ENCODE results near the gene HSFY1.
"Not testable (repeated sequence)": the region's sequence is repeated elsewhere in the genome, so short reads cannot be mapped to it uniquely, and the experiment has no call there.

DNA sequence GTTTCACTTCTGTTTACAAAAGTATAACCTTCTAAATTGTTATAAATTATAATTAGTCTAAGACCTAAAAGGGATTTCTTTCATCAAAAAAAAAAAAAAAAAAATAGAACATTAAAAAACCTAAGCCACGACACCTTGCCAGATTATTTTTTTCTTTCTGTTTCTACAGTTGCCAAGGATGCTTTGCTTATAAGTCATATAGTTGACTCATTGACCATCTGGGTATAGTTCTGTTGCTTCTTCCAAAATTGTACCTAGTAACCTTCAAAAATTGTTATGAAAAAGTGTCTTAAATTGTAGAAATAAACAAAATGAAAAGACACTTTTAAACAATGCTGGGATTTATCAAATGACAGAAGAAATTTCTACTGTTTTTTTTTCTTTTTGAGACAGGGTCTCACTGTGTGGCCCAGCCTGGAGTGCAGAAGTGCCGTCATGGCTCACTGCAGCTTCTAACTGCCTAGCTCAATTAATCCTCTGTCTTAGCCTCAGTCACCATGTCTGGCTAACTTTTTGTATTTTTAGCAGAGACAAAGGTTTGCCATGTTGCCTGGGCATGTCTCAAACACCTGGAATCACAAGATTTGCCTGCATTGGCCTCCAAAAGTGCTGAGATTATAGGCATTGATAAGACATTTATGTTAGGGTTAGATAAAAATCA lies 15.4 kb upstream of the HSFY1 start:
- TF ChIP-seq PPARD (CRISPR knock-in tag; IDR thresholded peaks at IDR 0.05): not testable (repeated sequence)
- TF ChIP-seq, protein P1, sequence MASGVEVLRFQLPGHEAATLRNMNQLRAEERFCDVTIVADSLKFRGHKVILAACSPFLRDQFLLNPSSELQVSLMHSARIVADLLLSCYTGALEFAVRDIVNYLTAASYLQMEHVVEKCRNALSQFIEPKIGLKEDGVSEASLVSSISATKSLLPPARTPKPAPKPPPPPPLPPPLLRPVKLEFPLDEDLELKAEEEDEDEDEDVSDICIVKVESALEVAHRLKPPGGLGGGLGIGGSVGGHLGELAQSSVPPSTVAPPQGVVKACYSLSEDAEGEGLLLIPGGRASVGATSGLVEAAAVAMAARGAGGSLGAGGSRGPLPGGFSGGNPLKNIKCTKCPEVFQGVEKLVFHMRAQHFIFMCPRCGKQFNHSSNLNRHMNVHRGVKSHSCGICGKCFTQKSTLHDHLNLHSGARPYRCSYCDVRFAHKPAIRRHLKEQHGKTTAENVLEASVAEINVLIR (CRISPR knock-in tag; IDR thresholded peaks at IDR 0.05): not testable (repeated sequence)

Data from K562 (cell line).